Mesothelial cell of epicardium (in vitro differentiated cells): ENCODE results near the gene DENND1A. TPM values are rescaled to one million over a fixed set of nuclear protein-coding genes. Genes with fewer than 3 reads are reported as not detected.

Source experiments
- DNase-seq, 2 experiments: peaks; one replicate each; pipeline ENCODE4 v3.0.0; 2021; ENCODE audit warnings: low spot score in 2 of 2; ENCODE audit not compliant: unreplicated experiment in 2 of 2
- H3K27ac Mint-ChIP-seq: 2 replicates; pipeline ENCODE4 v1.8.0; 2021; ENCODE audit warnings: mixed read lengths
- H3K27me3 Mint-ChIP-seq: 2 replicates; pipeline ENCODE4 v1.8.0; 2021; ENCODE audit warnings: low read depth, mixed read lengths
- H3K36me3 Mint-ChIP-seq: 2 replicates; pipeline ENCODE4 v1.8.0; 2021; ENCODE audit warnings: mixed read lengths
- H3K4me1 Mint-ChIP-seq: 2 replicates; pipeline ENCODE4 v1.8.0; 2021; ENCODE audit warnings: mixed read lengths
- H3K4me3 Mint-ChIP-seq: 2 replicates; pipeline ENCODE4 v1.8.0; 2021; ENCODE audit warnings: mild to moderate bottlenecking, moderate library complexity, mixed read lengths
- H3K9me3 Mint-ChIP-seq: 2 replicates; pipeline ENCODE4 v1.8.0; 2021; ENCODE audit warnings: mixed read lengths
- total RNA-seq: library from RNA; stranded (reverse); gene quantifications from 3 replicates; pipeline ENCODE4 v1.2.1, GENCODE V29; 2021
- TF ChIP-seq, protein P1 (sequence below): fragments of 200-600 bp; sonication (generic); IDR thresholded peaks from one replicate; pipeline ENCODE4 v1.5.0; 2021; ENCODE audit warnings: antibody characterized with exemption; ENCODE audit not compliant: unreplicated experiment

Gene DENND1A
- total RNA-seq, 1 donor from 2014 or later = 23.4 TPM

DNA sequence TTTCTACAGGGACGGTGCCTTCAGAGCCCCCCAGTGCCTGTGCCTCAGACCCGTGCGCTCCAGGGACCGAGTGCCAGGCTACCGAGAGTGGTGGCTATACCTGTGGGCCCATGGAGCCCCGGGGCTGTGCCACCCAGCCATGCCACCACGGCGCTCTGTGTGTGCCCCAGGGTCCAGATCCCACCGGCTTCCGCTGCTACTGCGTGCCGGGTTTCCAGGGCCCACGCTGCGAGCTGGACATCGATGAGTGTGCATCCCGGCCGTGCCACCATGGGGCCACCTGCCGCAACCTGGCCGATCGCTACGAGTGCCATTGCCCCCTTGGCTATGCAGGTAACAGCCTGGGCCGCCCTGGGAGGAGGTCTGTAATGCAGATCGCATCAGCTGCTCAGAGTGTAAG lies 567.1 kb downstream of the DENND1A start:
- Mint-ChIP-seq H3K9me3 (no peaks in the 10 kb centered on the region), H3K27ac (peak overlapping the region; percentile 89), H3K4me3 (no peak overlapping the region), H3K27me3 (no peaks in the 10 kb centered on the region), H3K4me1 (peaks cover 71% of the 10 kb centered on the region), H3K36me3 (no peaks in the 10 kb centered on the region)
- TF ChIP-seq, protein P1, sequence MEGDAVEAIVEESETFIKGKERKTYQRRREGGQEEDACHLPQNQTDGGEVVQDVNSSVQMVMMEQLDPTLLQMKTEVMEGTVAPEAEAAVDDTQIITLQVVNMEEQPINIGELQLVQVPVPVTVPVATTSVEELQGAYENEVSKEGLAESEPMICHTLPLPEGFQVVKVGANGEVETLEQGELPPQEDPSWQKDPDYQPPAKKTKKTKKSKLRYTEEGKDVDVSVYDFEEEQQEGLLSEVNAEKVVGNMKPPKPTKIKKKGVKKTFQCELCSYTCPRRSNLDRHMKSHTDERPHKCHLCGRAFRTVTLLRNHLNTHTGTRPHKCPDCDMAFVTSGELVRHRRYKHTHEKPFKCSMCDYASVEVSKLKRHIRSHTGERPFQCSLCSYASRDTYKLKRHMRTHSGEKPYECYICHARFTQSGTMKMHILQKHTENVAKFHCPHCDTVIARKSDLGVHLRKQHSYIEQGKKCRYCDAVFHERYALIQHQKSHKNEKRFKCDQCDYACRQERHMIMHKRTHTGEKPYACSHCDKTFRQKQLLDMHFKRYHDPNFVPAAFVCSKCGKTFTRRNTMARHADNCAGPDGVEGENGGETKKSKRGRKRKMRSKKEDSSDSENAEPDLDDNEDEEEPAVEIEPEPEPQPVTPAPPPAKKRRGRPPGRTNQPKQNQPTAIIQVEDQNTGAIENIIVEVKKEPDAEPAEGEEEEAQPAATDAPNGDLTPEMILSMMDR = no peak
- DNase-seq = no peak

DNA sequence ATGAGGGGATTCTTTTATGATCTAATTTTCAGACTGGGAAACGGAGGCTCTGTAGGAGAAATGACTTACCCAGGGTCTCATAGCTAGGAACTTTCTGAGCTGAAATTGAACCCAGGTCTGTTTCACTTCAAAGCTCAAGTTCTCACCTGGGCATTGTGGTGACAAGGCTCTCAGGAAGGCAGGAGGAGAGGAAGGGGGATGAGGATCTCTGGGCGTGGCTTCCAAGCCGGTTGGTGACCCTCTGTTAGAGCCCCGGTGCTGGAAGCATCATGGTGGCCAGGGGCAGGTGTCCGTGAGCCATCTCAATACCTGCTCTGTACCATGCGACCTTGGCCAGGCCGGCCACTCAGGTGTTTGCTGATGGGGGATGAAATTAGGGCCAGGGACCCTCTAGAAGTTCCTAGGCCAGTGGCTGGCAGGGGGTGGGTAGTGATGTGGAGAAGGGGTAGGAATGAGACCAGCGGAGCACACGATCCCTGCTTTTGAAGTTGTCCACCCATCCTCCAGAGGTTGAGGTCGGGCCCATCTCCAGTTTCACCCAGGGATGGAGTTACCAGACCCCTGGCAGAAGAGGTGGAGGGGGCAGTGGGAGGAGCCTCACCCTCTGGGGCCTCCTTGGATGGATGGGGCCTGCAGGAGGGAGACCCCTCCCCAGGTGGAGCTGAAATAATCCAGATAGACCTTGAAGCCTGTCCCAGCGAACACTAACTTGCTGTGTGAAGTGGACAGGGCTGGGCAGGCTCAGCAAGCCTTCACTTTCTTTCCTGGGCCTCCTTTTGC lies 568.0 kb downstream of the DENND1A start:
- Mint-ChIP-seq H3K27ac (peak overlapping the region; percentile 89), H3K27me3 (no peaks in the 10 kb centered on the region), H3K4me3 (no peak overlapping the region), H3K4me1 (peaks cover 70% of the 10 kb centered on the region), H3K9me3 (no peaks in the 10 kb centered on the region), H3K36me3 (no peaks in the 10 kb centered on the region)
- TF ChIP-seq, protein P1 = no peak
- DNase-seq = no peak

DNA sequence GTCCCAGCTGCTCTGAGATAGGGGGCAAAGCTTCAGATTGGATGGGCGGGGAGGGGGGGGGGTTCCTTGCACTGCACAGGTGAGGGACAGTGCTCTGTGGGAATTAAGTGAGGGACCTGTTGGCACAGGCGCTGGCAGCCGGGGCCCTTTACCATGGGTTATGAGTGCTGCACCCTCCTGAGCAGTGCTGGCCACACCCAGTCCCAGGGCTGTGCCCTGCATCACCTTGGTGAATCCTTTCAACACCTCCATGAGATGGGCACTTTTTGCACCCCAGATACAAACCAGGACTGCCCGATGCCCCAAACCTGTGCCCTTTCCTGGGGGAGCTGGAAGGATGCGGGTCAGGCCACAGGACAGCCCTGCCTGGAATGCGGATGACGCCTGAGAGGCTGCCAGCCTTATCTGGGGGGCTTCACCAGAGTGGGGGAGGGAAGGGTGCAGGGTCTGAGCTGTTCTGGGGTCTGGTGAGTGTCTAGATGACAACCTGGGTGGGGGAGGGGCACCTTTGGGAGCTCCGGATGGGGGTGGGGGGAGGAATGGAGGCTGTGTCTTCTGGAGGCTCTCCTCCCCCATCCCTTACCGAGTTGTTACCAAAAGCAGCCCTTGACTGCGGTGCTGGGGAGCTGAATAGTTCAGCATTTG lies 568.7 kb downstream of the DENND1A start:
- H3K36me3 Mint-ChIP-seq = no peaks in the 10 kb centered on the region

DNA sequence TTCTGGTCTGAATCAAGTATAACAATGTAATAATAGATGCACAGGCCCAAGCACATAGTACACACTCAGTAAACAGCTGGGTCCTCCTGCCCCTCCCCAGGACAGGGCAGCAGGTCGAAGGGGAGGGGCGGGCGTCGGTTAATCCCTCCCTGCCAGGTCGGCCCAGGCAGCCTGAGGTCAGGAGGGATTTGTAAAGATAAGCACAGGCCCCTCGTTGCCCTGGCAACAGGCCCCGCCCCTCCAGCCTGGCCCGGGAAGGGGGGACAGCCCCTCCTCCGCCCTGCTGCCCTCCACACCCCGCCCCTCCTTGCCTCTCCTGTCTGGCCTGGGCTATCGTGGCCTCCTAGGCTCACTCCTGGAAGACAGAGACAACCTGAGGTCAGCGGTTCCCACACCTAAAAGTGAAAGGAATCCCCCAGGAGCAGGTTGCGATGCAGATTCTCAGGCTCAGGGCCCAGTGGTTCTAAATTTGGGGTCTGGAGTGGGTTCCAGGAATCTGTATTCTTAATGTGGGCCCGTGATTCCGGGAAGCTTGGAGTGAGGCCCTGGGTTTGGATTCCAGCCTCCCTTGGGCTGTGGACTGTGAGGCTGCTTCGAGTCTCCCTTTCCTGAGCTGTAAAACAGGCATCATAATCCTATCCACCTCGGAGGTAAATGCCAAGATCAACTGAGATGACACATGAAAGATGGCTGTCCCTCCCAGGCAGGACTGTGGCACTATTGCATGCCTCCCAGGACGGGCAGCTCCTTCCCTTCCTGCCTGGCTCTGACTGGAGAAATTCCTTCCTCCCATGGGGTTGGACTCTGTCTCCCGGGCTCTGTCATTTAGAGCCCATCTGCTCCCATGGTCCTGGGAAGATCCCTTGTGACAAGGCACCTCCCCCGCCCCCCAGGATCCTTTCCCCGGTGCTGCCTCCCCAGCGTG lies 569.5 kb downstream of the DENND1A start:
- H3K4me3 Mint-ChIP-seq = peak overlapping the region; percentile 13
- no peaks in the 10 kb centered on the region for H3K27me3 Mint-ChIP-seq
- peaks cover 78% of the 10 kb centered on the region for H3K4me1 Mint-ChIP-seq
- TF ChIP-seq, protein P1 = no peak
- peak overlapping the region; percentile 80 for H3K27ac Mint-ChIP-seq
- peak in 1 of 2 experiments; percentile 64 for DNase-seq
- no peaks in the 10 kb centered on the region for H3K9me3 Mint-ChIP-seq
- H3K36me3 Mint-ChIP-seq = no peaks in the 10 kb centered on the region

More for the DNA sequence above, 568.7 kb downstream of the DENND1A start:
- Mint-ChIP-seq H3K4me3 (no peak overlapping the region), H3K27ac (peak overlapping the region; percentile 89), H3K9me3 (no peaks in the 10 kb centered on the region), H3K27me3 (no peaks in the 10 kb centered on the region), H3K4me1 (peaks cover 77% of the 10 kb centered on the region)
- no peak for DNase-seq
- TF ChIP-seq, protein P1 = no peak

DNA sequence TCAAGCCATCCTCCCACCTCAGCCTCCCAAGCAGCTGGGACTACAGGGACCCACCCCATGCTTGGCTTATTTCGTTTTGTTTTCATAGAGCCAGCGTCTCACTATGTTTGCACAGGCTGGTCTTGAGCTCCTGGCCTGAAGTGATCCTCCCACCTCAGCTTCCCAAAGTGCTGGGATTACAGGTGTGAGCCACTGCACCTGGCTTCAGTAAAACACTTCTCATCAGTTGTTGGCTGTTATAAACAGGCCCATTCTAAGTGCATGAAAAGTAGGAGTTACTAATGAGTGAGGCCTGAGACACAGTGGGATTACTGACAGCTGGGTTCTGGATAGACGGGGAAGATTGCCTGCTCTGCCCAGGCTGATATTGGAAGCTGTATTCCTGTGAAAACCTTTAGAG lies 570.4 kb downstream of the DENND1A start:
- no peak overlapping the region for H3K4me3 Mint-ChIP-seq
- H3K36me3 Mint-ChIP-seq = no peaks in the 10 kb centered on the region
- TF ChIP-seq, protein P1 = no peak
- DNase-seq = no peak
- peak overlapping the region; percentile 76 for H3K27ac Mint-ChIP-seq
- no peaks in the 10 kb centered on the region for H3K27me3 Mint-ChIP-seq
- H3K4me1 Mint-ChIP-seq = peaks cover 78% of the 10 kb centered on the region
- H3K9me3 Mint-ChIP-seq = no peaks in the 10 kb centered on the region
